ENCODE measurements around the gene ERP27.

GRCh38 chr12:14946162-14946561 is 7.8 kb upstream of the ERP27 start:
- TF ChIP-seq SUZ12 (IDR thresholded peaks at IDR 0.05; ENCODE audit: extremely low read depth, insufficient read depth, insufficient read length) (no peak), ZNF274 (IDR thresholded peaks at IDR 0.05; ENCODE audit: low read depth, low read length) (no peak), YY1 (IDR thresholded peaks at IDR 0.05; ENCODE audit: insufficient read depth, insufficient read length) (no peak)

Measured in NT2/D1 (cell line).